ENCODE measurements around the gene GCC1.
"Not testable (repeated sequence)": the region's sequence is repeated elsewhere in the genome, so short reads cannot be mapped to it uniquely, and the experiment has no call there.

Gene GCC1

GRCh38 chr7:127588697-127589482, 3.5 kb upstream of the GCC1 start:
- DNase-seq, result peak; percentile 70

GRCh38 chr7:127588019-127588696, 2.8 kb upstream of the GCC1 start, which contains the start of gene ARF5:
TSS of gene ARF5 (plus strand) at chr7:127588411. CDS start at chr7:127588499, 88 bp downstream.
- peak; percentile 83 for DNase-seq

GRCh38 chr7:127587663-127588018, 2.2 kb upstream of the GCC1 start:
- DNase-seq, result no peak

GRCh38 chr7:127586346-127586745, 950 bp upstream of the GCC1 start:
- no peak for DNase-seq

- DNase-seq, result no peak
Observed at GRCh38 chr7:127584648-127585043, 750 bp downstream of the GCC1 start.

GRCh38 chr7:127582361-127582760, 3.0 kb downstream of the GCC1 start:
- DNase-seq, result no peak

GRCh38 chr7:127581716-127582115, 3.7 kb downstream of the GCC1 start:
- peak; percentile 50 for DNase-seq

GRCh38 chr7:127580612-127581011, 4.8 kb downstream of the GCC1 start:
- no peak for DNase-seq

GRCh38 chr7:127578711-127579275, 6.6 kb downstream of the GCC1 start:
- peak; percentile 68 for DNase-seq

- peak; percentile 49 for DNase-seq
Observed at GRCh38 chr7:127578036-127578684, 7.2 kb downstream of the GCC1 start.

- no peak for DNase-seq
Observed at GRCh38 chr7:127571741-127572505, 13.5 kb downstream of the GCC1 start.

- DNase-seq, result not testable (repeated sequence)
Observed at GRCh38 chr7:127568034-127568433, 17.4 kb downstream of the GCC1 start.

GRCh38 chr7:127566242-127566641, 19.2 kb downstream of the GCC1 start:
- DNase-seq, result no peak

- no peak for DNase-seq
Observed at GRCh38 chr7:127557803-127558202, 27.6 kb downstream of the GCC1 start.

- no peak for DNase-seq
Observed at GRCh38 chr7:127556404-127556803, 29.0 kb downstream of the GCC1 start.

GRCh38 chr7:127551941-127552340, 33.5 kb downstream of the GCC1 start:
- no peak for DNase-seq

- DNase-seq, result no peak
Observed at GRCh38 chr7:127550247-127550646, 35.1 kb downstream of the GCC1 start.

GRCh38 chr7:127546313-127546712, 39.1 kb downstream of the GCC1 start:
- no peak for DNase-seq

- DNase-seq, result no peak
Observed at GRCh38 chr7:127541548-127541947, 43.8 kb downstream of the GCC1 start.

GRCh38 chr7:127540461-127540860, 44.9 kb downstream of the GCC1 start:
- DNase-seq, result not testable (repeated sequence)

- DNase-seq, result no peak
Observed at GRCh38 chr7:127539116-127539515, 46.3 kb downstream of the GCC1 start.

- no peak for DNase-seq
Observed at GRCh38 chr7:127536741-127537140, 48.7 kb downstream of the GCC1 start.

- no peak for DNase-seq
Observed at GRCh38 chr7:127536394-127536691, 49.1 kb downstream of the GCC1 start.

All from EL (cell line).